Measurements from ENCODE around the gene RXRA.

Gene RXRA

DNA sequence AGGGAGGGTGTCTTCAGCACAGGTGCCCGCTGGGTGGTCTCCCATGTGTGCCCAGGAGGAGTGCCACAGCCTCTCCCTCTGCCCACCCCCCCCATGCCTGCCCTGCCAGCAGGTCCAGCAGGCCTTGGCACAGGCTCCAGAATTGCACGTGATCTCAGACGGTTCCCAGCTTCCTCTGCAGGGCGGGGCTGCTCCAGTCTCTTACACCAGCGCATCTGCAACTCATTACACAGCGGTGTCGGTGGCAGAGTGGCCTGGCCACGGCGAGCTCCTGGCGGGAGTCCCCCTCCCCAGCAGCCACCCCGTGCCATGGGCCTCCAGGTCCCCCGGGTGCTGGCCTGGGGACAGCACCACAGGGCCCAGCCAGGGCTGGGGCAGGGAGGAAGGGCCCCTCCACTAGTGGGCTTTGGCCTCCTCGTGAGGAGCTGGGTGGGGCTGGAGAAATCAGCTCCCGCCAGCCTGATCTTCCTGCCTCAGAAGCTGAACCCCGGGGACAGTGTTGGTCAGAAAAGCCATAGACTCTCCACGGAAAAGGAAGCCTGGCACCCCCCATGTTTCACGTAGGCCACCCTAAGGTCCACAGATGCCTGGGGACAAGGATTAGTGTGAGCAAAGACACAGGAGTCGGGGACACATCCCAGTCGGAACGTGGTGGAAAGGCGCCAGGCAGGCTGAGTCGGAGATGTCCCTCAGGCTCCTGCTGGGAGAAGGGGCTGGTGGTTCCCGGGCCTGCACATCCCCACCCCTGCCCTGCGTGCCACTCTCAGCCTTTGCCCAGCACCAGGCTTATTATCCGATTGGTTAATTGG lies 40.2 kb downstream of the RXRA start:
- Histone ChIP-seq H3K27me3 (ENCODE audit: control insufficient read depth in 3 of 3, insufficient read depth in 3 of 3, low read depth in 1 of 3, low read length in 3 of 3) (no peaks in the 10 kb centered on the region), H3K4me2 (ENCODE audit: insufficient read depth, low read length, poor library complexity, severe bottlenecking) (no peak overlapping the region), H2BK15ac (ENCODE audit: low read length) (no peak overlapping the region), H2BK5ac (ENCODE audit: low read length) (no peak overlapping the region), H3K4me3 (ENCODE audit: low read length in 2 of 2) (no peak overlapping the region), H3K14ac (ENCODE audit: low read length) (no peak overlapping the region), H3K4ac (ENCODE audit: low read length) (no peak overlapping the region), H3K36me3 (replicated peaks in 1 of 2; ENCODE audit: control insufficient read depth in 2 of 2, insufficient read depth in 2 of 2, low read length in 2 of 2) (no peaks in the 10 kb centered on the region), H2BK12ac (ENCODE audit: low read length) (no peak overlapping the region), H4K91ac (ENCODE audit: low read depth, low read length, poor library complexity) (no peak overlapping the region), H2AFZ (ENCODE audit: low read length) (no peak overlapping the region), H2BK120ac (ENCODE audit: low read depth, low read length) (no peak overlapping the region), H3K4me1 (ENCODE audit: control insufficient read depth in 2 of 2, insufficient read depth in 1 of 2, low read depth in 1 of 2, low read length in 2 of 2) (peaks cover 3 to 10% of the 10 kb centered on the region in 2 donors), H3K9ac (ENCODE audit: low read depth, low read length, poor library complexity) (no peak overlapping the region), H3K18ac (ENCODE audit: low read length) (peak overlapping the region; percentile 15), H3K9me3 (replicated peaks in 1 of 2; ENCODE audit: control insufficient read depth in 2 of 2, insufficient read depth in 1 of 2, low read depth in 1 of 2, low read length in 2 of 2) (no peaks in the 10 kb centered on the region), H4K8ac (ENCODE audit: low read depth, low read length) (no peak overlapping the region), H2AK5ac (ENCODE audit: low read depth, low read length) (peak overlapping the region; percentile 66), H3K79me1 (ENCODE audit: low read depth, low read length) (peaks cover 56% of the 10 kb centered on the region), H3K27ac (replicated peaks; ENCODE audit: low read length) (no peak overlapping the region), H3K23ac (ENCODE audit: low read depth, low read length, poor library complexity) (no peak overlapping the region)
- WGBS, 2 donors (ENCODE audit: extremely low coverage in 2 of 2, insufficient read length in 2 of 2, insufficient replicate concordance in 1 of 2) = no CpG with 5 or more reads among the region's 25 CpGs
- DNase-seq (ENCODE audit: low spot score) = no peak

DNA sequence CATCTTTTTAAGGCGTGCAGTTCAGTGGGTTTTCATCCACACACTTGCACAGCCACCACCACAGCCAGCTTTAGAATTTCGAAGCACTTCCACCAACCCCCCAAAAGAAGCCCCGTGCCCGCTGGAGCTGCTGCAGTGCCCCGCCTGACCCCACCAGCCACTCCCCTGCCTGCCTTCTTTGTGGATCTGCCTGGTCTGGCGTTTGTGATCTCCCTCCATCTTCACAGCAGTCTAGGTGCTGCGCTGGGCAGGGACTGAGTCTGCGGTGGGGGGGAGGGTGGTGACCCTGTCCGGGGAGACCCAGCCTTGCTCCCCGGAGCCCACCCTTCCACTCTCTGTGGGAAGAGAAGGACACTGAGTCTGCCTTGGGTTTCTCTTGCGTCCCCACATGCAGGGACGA lies 40.8 kb downstream of the RXRA start:
- Histone ChIP-seq H4K8ac (ENCODE audit: low read depth, low read length) (no peak overlapping the region), H2BK12ac (ENCODE audit: low read length) (no peak overlapping the region), H3K9ac (ENCODE audit: low read depth, low read length, poor library complexity) (no peak overlapping the region), H2AK5ac (ENCODE audit: low read depth, low read length) (no peak overlapping the region), H3K36me3 (replicated peaks in 1 of 2; ENCODE audit: control insufficient read depth in 2 of 2, insufficient read depth in 2 of 2, low read length in 2 of 2) (no peaks in the 10 kb centered on the region), H3K27me3 (ENCODE audit: control insufficient read depth in 3 of 3, insufficient read depth in 3 of 3, low read depth in 1 of 3, low read length in 3 of 3) (no peaks in the 10 kb centered on the region), H3K14ac (ENCODE audit: low read length) (no peak overlapping the region), H3K79me1 (ENCODE audit: low read depth, low read length) (peaks cover 57% of the 10 kb centered on the region), H3K9me3 (replicated peaks in 1 of 2; ENCODE audit: control insufficient read depth in 2 of 2, insufficient read depth in 1 of 2, low read depth in 1 of 2, low read length in 2 of 2) (no peaks in the 10 kb centered on the region), H4K91ac (ENCODE audit: low read depth, low read length, poor library complexity) (no peak overlapping the region), H3K4me2 (ENCODE audit: insufficient read depth, low read length, poor library complexity, severe bottlenecking) (no peak overlapping the region), H2BK120ac (ENCODE audit: low read depth, low read length) (no peak overlapping the region), H3K18ac (ENCODE audit: low read length) (peak overlapping the region; percentile 81), H3K4me3 (ENCODE audit: low read length in 2 of 2) (no peak overlapping the region), H2AFZ (ENCODE audit: low read length) (no peak overlapping the region), H3K4ac (ENCODE audit: low read length) (no peak overlapping the region), H3K27ac (replicated peaks; ENCODE audit: low read length) (no peak overlapping the region), H2BK15ac (ENCODE audit: low read length) (no peak overlapping the region), H3K23ac (ENCODE audit: low read depth, low read length, poor library complexity) (peak overlapping the region; percentile 81), H2BK5ac (ENCODE audit: low read length) (peak overlapping the region; percentile 54), H3K4me1 (ENCODE audit: control insufficient read depth in 2 of 2, insufficient read depth in 1 of 2, low read depth in 1 of 2, low read length in 2 of 2) (peaks cover 3 to 10% of the 10 kb centered on the region in 2 donors)
- WGBS, 2 donors (ENCODE audit: extremely low coverage in 2 of 2, insufficient read length in 2 of 2, insufficient replicate concordance in 1 of 2) = no CpG with 5 or more reads among the region's 12 CpGs
- DNase-seq (ENCODE audit: low spot score) = no peak

DNA sequence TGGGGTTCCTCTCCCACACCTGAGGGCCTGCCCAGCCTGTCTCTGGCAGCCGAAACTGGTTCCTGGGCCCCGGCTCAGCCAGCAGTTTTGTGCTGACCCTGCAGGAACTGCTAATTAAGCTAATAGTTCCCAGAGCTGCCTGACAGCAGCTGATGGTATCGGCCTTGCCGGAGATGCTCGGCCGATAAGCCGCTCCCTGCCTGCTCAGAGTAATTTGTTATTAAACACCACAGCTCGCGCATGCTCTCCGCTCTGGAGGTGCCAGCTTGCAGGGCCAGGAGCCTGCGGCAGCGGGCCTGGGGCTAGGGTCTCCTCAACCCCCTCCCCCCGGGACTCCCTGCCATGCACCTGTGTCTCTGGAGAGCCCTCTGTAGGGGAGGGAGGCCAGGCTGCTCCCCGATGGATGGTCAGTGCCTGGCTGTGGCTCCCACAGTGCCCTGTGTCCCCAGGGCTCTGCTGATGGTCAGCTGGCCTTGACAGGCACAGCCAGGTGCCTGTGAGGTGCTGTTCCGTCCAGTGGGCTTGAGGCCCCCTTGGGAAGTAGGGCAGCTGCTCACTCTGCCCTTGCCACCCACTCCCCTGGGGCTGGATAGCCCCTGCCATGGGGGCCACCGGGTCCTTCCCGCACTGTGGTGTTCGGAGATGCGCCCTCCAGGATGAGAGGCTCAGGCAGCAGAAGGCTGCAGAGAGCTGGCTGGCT lies 41.7 kb downstream of the RXRA start:
- Histone ChIP-seq H2BK5ac (ENCODE audit: low read length) (peak overlapping the region; percentile 54), H2BK120ac (ENCODE audit: low read depth, low read length) (no peak overlapping the region), H2AK5ac (ENCODE audit: low read depth, low read length) (peak overlapping the region; percentile 20), H3K18ac (ENCODE audit: low read length) (peak overlapping the region; percentile 81), H3K14ac (ENCODE audit: low read length) (no peak overlapping the region), H2AFZ (ENCODE audit: low read length) (no peak overlapping the region), H3K9me3 (replicated peaks in 1 of 2; ENCODE audit: control insufficient read depth in 2 of 2, insufficient read depth in 1 of 2, low read depth in 1 of 2, low read length in 2 of 2) (no peaks in the 10 kb centered on the region), H4K91ac (ENCODE audit: low read depth, low read length, poor library complexity) (no peak overlapping the region), H3K4me3 (ENCODE audit: low read length in 2 of 2) (no peak overlapping the region), H3K4me1 (ENCODE audit: control insufficient read depth in 2 of 2, insufficient read depth in 1 of 2, low read depth in 1 of 2, low read length in 2 of 2) (peaks cover 3 to 10% of the 10 kb centered on the region in 2 donors), H3K4me2 (ENCODE audit: insufficient read depth, low read length, poor library complexity, severe bottlenecking) (no peak overlapping the region), H2BK15ac (ENCODE audit: low read length) (no peak overlapping the region), H3K4ac (ENCODE audit: low read length) (no peak overlapping the region), H4K8ac (ENCODE audit: low read depth, low read length) (no peak overlapping the region), H3K23ac (ENCODE audit: low read depth, low read length, poor library complexity) (no peak overlapping the region), H3K27ac (replicated peaks; ENCODE audit: low read length) (no peak overlapping the region), H3K9ac (ENCODE audit: low read depth, low read length, poor library complexity) (no peak overlapping the region), H3K27me3 (ENCODE audit: control insufficient read depth in 3 of 3, insufficient read depth in 3 of 3, low read depth in 1 of 3, low read length in 3 of 3) (no peaks in the 10 kb centered on the region), H3K36me3 (replicated peaks in 1 of 2; ENCODE audit: control insufficient read depth in 2 of 2, insufficient read depth in 2 of 2, low read length in 2 of 2) (no peaks in the 10 kb centered on the region), H3K79me1 (ENCODE audit: low read depth, low read length) (peaks cover 59% of the 10 kb centered on the region), H2BK12ac (ENCODE audit: low read length) (no peak overlapping the region)
- WGBS, 2 donors (ENCODE audit: extremely low coverage in 2 of 2, insufficient read length in 2 of 2, insufficient replicate concordance in 1 of 2) = no CpG with 5 or more reads among the region's 19 CpGs
- no peak for DNase-seq (ENCODE audit: low spot score)

DNA sequence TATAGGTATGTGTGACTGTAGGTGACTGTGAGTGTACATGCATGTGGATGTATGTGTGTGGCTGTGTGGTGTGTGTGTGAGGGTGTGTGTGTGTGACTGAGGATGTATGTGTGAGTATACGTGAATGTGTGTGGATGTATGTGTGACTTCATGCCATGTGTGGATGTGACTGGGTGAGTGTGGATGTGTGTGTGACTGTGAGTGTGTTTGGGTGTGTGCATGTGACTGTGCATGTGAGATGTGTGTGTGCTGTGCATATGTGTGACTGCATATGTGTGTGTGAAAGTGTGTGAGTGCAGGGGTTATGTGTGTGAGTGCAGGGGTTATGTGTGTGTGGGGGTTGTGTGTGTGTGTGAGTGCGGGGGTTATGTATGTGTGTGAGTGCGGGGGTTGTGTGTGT lies 42.3 kb downstream of the RXRA start:
- Histone ChIP-seq H2AK5ac (ENCODE audit: low read depth, low read length) (no peak overlapping the region), H3K36me3 (replicated peaks in 1 of 2; ENCODE audit: control insufficient read depth in 2 of 2, insufficient read depth in 2 of 2, low read length in 2 of 2) (no peaks in the 10 kb centered on the region), H2BK5ac (ENCODE audit: low read length) (no peak overlapping the region), H3K27me3 (ENCODE audit: control insufficient read depth in 3 of 3, insufficient read depth in 3 of 3, low read depth in 1 of 3, low read length in 3 of 3) (no peaks in the 10 kb centered on the region), H3K27ac (replicated peaks; ENCODE audit: low read length) (no peak overlapping the region), H4K91ac (ENCODE audit: low read depth, low read length, poor library complexity) (no peak overlapping the region), H3K4ac (ENCODE audit: low read length) (no peak overlapping the region), H2AFZ (ENCODE audit: low read length) (no peak overlapping the region), H4K8ac (ENCODE audit: low read depth, low read length) (no peak overlapping the region), H3K9me3 (replicated peaks in 1 of 2; ENCODE audit: control insufficient read depth in 2 of 2, insufficient read depth in 1 of 2, low read depth in 1 of 2, low read length in 2 of 2) (no peaks in the 10 kb centered on the region), H2BK12ac (ENCODE audit: low read length) (no peak overlapping the region), H3K14ac (ENCODE audit: low read length) (peak overlapping the region; percentile 2), H2BK15ac (ENCODE audit: low read length) (no peak overlapping the region), H2BK120ac (ENCODE audit: low read depth, low read length) (no peak overlapping the region), H3K4me2 (ENCODE audit: insufficient read depth, low read length, poor library complexity, severe bottlenecking) (no peak overlapping the region), H3K23ac (ENCODE audit: low read depth, low read length, poor library complexity) (no peak overlapping the region), H3K4me1 (ENCODE audit: control insufficient read depth in 2 of 2, insufficient read depth in 1 of 2, low read depth in 1 of 2, low read length in 2 of 2) (peaks cover 3 to 10% of the 10 kb centered on the region in 2 donors), H3K9ac (ENCODE audit: low read depth, low read length, poor library complexity) (no peak overlapping the region), H3K18ac (ENCODE audit: low read length) (no peak overlapping the region), H3K4me3 (ENCODE audit: low read length in 2 of 2) (peak overlapping the region in 1 of 2 donors; percentile 47), H3K79me1 (ENCODE audit: low read depth, low read length) (peaks cover 57% of the 10 kb centered on the region)
- WGBS, 2 donors (ENCODE audit: extremely low coverage in 2 of 2, insufficient read length in 2 of 2, insufficient replicate concordance in 1 of 2) = 100% methylated on average over 1 of the region's 3 CpGs; no CpG with 5 or more reads in 1 of the 2 donors
- DNase-seq (ENCODE audit: low spot score) = no peak

Measured in neuronal stem cell (in vitro differentiated cells).